Astrocyte of the hippocampus (primary cell): ENCODE data around the gene HOXB2.
A peak's percentile ranks its signal among the peaks of the same experiment; 100 is the strongest.
"Not testable (repeated sequence)": the region's sequence is repeated elsewhere in the genome, so short reads cannot be mapped to it uniquely, and the experiment has no call there.

ENCODE experiments used
- DNase-seq: peaks from one replicate; pipeline ENCODE4 v3.0.0; 2011; ENCODE audit warnings: low read depth, low spot score

Gene HOXB2

GRCh38 chr17:48515925-48516900 is 28.7 kb downstream of the HOXB2 start:
- DNase-seq = no peak

DNA sequence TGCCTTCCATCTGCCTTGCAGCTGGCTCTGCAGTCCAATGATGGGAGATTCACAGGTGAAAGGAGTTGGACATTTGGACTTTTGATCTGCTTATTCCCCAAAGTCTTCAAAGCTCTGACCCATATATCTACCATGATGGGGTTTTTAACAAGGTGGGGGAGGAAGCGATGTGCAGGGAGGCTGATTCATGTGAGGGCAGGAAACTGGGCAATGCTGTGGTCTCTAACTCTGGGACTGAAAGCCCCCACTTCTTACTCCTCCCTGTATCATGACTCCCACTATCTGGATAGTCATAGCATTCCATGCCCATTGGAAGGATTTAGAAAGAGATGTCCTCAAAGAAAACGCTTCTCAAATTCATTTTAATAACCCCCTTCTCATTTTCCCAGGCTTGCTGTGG is 30.4 kb downstream of the HOXB2 start:
- no peak for DNase-seq

- no peak for DNase-seq
These were observed 31.0 kb downstream of the HOXB2 start for GRCh38 chr17:48513666-48514455.

- DNase-seq = no peak
These were observed 31.8 kb downstream of the HOXB2 start for GRCh38 chr17:48513097-48513496.

- no peak for DNase-seq
These were observed 33.9 kb downstream of the HOXB2 start for GRCh38 chr17:48510761-48511604.

DNA sequence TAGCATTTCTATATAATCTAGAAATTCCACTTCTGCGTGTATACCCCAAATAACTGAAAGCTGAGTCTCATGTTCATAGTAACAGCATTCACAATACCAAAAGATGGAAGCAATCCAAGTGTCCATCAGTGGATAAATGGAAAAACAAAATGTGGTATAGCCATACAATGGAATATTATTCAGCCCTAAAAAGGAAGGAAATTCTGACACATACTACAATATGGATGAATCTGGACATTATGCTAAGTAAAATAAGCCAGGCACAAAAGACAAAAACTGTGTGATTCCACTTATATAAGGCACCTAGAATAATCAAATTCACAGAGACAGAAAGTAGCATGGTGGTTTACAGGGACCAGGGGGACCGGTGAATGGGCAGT is 34.5 kb downstream of the HOXB2 start:
- DNase-seq = no peak

GRCh38 chr17:48509708-48510107 is 35.2 kb downstream of the HOXB2 start:
- not testable (repeated sequence) for DNase-seq

DNA sequence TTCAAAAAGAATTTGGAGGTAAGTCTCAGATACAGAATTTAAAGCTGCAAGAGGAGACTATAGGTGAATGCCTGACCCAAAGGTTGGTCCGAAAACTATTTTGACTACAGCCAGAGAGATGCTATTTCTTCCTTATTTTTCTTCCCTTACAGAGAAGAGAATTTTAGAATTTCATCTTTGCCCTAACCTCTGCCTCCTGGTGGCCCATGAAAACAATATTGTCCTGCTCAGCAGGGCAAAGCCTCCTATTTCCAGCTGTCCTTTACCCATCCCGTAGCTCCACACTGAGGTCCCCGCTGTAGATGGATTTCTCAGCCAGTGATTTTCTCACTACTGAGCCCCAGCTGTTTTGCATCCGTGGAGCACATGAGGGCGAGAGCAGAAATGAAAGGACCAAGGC is 38.7 kb downstream of the HOXB2 start:
- DNase-seq = no peak

GRCh38 chr17:48505788-48506187 is 39.1 kb downstream of the HOXB2 start:
- peak; percentile 78 for DNase-seq

DNA sequence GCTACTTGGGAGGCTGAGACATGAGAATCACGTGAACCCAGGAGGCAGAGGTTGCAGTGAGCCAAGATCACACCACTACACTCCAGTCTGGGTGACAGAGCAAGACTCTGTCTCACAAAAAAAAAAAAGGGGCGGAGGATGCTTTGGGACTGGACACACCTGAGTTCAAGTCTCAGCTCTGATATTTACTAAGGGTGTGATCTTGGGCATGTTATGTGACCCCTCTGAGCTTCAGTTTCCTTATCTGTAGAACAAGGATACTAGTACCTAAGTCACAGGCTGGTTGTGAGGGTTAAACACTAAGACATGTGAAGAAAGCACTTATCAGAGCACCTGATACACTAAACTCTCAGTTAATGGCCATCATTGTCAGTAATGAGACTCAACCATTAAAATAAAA is 40.0 kb downstream of the HOXB2 start:
- no peak for DNase-seq

- DNase-seq = no peak
These were observed 41.2 kb downstream of the HOXB2 start for GRCh38 chr17:48503747-48504146.

DNA sequence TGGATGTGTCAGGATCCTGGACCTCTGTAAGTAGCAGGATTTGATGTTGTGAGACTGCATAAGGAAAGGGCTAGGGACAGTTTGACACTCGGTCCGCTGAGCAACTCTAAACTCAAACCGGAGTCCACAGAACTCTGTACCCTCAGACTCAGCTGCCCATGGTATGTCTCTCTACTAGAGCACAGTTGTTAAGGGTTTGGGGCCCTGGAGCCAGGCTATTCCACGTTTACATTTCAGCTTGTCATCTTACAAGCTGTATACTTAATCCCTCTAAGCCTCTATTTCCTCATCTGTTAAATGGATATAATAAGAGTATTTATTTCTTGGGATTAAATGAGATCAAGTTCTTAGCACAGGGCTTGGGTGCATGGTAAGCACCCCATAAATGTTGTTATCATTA is 42.0 kb downstream of the HOXB2 start:
- no peak for DNase-seq

DNA sequence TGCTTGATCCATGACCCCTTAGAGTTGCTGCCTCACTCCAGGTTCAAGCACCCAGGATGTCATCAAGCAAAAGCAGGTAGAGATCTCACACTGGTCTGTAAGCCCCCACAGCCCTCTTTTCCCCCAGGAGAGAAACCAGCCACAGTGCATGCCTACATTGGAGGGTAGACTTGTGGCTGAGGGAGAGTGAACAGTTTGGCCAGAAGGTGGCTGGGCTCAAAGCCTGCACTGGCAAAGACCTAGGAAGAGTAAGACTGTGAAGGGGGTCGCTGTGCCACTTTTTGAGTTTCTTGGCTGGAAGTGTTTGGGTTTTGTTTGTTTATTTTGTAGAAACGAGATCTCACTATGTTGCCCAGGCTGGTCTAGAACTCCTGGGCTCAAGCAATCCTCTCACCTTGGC is 42.6 kb downstream of the HOXB2 start:
- DNase-seq = no peak

DNA sequence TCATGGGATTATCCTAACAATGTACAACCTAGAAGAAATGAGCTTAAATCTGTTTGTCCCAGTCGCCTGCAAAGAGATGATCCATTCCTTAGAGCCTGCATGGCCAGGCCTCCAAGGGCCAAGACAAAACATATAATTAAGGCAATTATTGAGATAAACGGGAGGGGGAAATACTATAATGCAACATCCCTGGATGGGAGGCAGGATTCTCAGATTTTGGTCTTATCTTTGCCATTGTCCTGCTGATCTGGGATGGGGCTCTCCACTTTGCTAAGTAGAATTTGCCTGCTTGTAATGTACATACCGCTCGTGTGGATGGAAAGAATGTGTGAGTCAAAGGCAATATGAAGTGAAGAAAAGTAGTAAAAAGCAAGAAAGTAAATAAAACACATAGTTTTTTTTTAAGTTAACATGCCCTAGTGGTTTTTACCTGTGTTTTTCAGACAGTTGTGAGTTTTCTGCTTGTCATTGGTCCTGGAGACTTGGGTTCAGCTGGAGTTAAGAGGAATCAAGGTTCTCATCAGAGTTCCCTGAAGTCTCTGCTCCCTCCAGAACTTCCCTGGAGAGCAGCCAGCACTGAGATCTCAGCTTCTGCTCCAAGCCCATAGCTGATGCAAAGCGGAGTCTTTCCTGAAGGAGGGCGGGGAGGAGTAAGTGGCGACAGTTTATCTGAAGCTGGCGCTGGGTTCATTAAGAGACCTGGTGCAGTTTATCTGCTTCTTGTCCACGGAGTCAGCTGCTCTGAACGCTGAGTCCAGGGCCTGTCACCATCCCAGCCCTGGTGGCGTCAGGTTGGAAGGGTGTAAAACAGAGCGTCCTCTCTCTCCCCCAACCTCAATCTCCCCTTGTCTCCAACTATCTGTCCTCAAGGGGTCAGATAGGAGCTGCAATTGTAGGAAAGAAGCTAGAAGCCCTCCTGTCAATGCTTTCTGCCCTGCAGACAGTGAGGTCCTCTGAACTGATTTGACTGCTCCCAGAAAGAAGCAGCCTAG is 44.2 kb downstream of the HOXB2 start:
- no peak for DNase-seq

GRCh38 chr17:48499735-48500434 is 45.0 kb downstream of the HOXB2 start:
- DNase-seq = no peak

DNA sequence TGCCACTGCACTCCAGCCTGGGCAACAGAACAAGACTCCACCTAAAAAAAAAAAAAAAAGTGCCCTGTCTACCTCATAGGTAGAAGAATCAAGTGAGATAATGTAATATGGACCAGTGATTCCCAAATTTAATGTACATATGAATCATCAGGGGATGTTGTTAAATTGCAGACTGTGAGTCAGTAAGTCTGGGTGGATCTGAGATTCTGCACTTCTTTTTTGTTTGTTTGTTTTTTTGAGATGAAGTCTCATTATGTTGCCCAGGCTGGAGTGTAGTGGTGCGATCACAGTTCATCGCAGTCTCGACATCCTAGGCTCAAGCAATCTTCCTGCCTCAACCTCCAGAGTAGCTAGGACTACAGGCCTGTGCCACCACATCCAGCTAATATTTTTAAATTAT is 45.7 kb downstream of the HOXB2 start:
- no peak for DNase-seq

GRCh38 chr17:48498164-48498850 is 46.6 kb downstream of the HOXB2 start:
- DNase-seq = no peak

DNA sequence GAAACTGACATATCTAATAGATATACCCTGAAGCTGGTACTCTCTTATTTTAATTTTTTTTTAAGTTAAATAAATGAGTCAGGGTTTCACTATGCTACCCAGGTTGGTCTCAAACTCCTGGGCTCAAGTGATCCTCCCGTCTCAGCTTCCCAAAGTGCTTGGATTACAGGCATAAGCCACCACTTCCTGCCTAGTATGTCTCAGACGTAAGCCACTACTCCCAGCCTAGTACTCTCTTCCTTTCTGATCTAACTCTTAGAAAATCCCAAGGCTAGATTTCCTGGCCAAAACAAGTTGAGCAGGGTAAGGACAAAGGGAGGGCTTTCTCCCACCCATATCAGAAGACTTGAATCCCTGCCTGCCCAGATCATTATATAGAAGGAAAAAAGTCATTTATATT is 47.8 kb downstream of the HOXB2 start:
- DNase-seq = no peak

GRCh38 chr17:48494335-48494734 is 50.6 kb downstream of the HOXB2 start:
- peak; percentile 75 for DNase-seq
